ENCODE results near the gene KRTAP3-1. TPM values are rescaled to one million over a fixed set of nuclear protein-coding genes. Genes with fewer than 3 reads are reported as not detected.

KRTAP3-1 gene
- total and polyA plus RNA-seq, 2 donors from 2014 or later: not detected

GRCh38 chr17:40995116-40995515 is 13.8 kb downstream of the KRTAP3-1 start:
- FAIRE-seq: no peak
- H3K4me3 ChIP-seq (ENCODE audit: low read length in 3 of 3): no peak overlapping the region
- H3K9me3 ChIP-seq (ENCODE audit: control insufficient read depth in 2 of 3, insufficient read depth in 1 of 3, low read length in 3 of 3): no peaks in the 10 kb centered on the region
- no peak overlapping the region for H3K9ac ChIP-seq (ENCODE audit: low read length in 3 of 3)
- no peak for DNase-seq
- H3K36me3 ChIP-seq (ENCODE audit: control insufficient read depth in 2 of 3, insufficient read depth in 3 of 3, low read length in 3 of 3): no peaks in the 10 kb centered on the region
- H3K27ac ChIP-seq (ENCODE audit: low read depth in 2 of 2, low read length in 2 of 2): no peak overlapping the region
- intact Hi-C loops (cut with DNase I): no loop called here
- H3K4me1 ChIP-seq (ENCODE audit: control insufficient read depth in 2 of 3, insufficient read depth in 2 of 3, low read depth in 1 of 3, low read length in 3 of 3): no peaks in the 10 kb centered on the region
- TF ChIP-seq CTCF (IDR thresholded peaks at IDR 0.05; ENCODE audit: borderline replicate concordance, extremely low read depth, insufficient read depth): no peak
- no peaks in the 10 kb centered on the region for H3K27me3 ChIP-seq (ENCODE audit: control insufficient read depth, insufficient read depth, low read length)

- no peak within 1 kb of the TSS for H3K9ac ChIP-seq (ENCODE audit: low read length in 3 of 3)
- H3K36me3 ChIP-seq (ENCODE audit: control insufficient read depth in 2 of 3, insufficient read depth in 3 of 3, low read length in 3 of 3): no peaks in the 10 kb centered on the region
- H3K9me3 ChIP-seq (ENCODE audit: control insufficient read depth in 2 of 3, insufficient read depth in 1 of 3, low read length in 3 of 3): no peaks in the 10 kb centered on the region
- H3K4me1 ChIP-seq (ENCODE audit: control insufficient read depth in 2 of 3, insufficient read depth in 2 of 3, low read depth in 1 of 3, low read length in 3 of 3): no peaks in the 10 kb centered on the region
- H3K4me3 ChIP-seq (ENCODE audit: low read length in 3 of 3): no peak within 1 kb of the TSS
- H3K27ac ChIP-seq (ENCODE audit: low read depth in 2 of 2, low read length in 2 of 2): no peak within 1 kb of the TSS
- DNase-seq (no peak), FAIRE-seq (no peak)
- intact Hi-C loops (cut with DNase I): no loop called here
- no peaks in the 10 kb centered on the region for H3K27me3 ChIP-seq (ENCODE audit: control insufficient read depth, insufficient read depth, low read length)
- TF ChIP-seq CTCF (IDR thresholded peaks at IDR 0.05; ENCODE audit: borderline replicate concordance, extremely low read depth, insufficient read depth): no peak
These were observed 15.1 kb downstream of the KRTAP3-1 start, which contains the start of gene KRTAP3-3 for GRCh38 chr17:40993839-40994238. Gene KRTAP3-3 (minus strand): TSS chr17:40994164. CDS start chr17:40994097, 67 bp downstream.

GRCh38 chr17:40993084-40993483 is 15.8 kb downstream of the KRTAP3-1 start:
- FAIRE-seq (no peak), DNase-seq (no peak)
- Histone ChIP-seq H3K9me3 (ENCODE audit: control insufficient read depth in 2 of 3, insufficient read depth in 1 of 3, low read length in 3 of 3) (no peaks in the 10 kb centered on the region), H3K27me3 (ENCODE audit: control insufficient read depth, insufficient read depth, low read length) (no peaks in the 10 kb centered on the region), H3K27ac (ENCODE audit: low read depth in 2 of 2, low read length in 2 of 2) (no peak overlapping the region), H3K4me1 (ENCODE audit: control insufficient read depth in 2 of 3, insufficient read depth in 2 of 3, low read depth in 1 of 3, low read length in 3 of 3) (no peaks in the 10 kb centered on the region), H3K36me3 (ENCODE audit: control insufficient read depth in 2 of 3, insufficient read depth in 3 of 3, low read length in 3 of 3) (no peaks in the 10 kb centered on the region), H3K9ac (ENCODE audit: low read length in 3 of 3) (no peak overlapping the region), H3K4me3 (ENCODE audit: low read length in 3 of 3) (no peak overlapping the region)
- no peak for TF ChIP-seq CTCF (IDR thresholded peaks at IDR 0.05; ENCODE audit: borderline replicate concordance, extremely low read depth, insufficient read depth)
- intact Hi-C loops (cut with DNase I): no loop called here

- intact Hi-C loops (cut with DNase I): no loop called here
These were observed 16.3 kb downstream of the KRTAP3-1 start for GRCh38 chr17:40992666-40993065.

More at GRCh38 chr17:40992666-40993065, 16.3 kb downstream of the KRTAP3-1 start:
- H3K4me1 ChIP-seq (ENCODE audit: control insufficient read depth in 2 of 3, insufficient read depth in 2 of 3, low read depth in 1 of 3, low read length in 3 of 3): no peaks in the 10 kb centered on the region
- no peaks in the 10 kb centered on the region for H3K9me3 ChIP-seq (ENCODE audit: control insufficient read depth in 2 of 3, insufficient read depth in 1 of 3, low read length in 3 of 3)
- TF ChIP-seq CTCF (IDR thresholded peaks at IDR 0.05; ENCODE audit: borderline replicate concordance, extremely low read depth, insufficient read depth): no peak
- no peak overlapping the region for H3K9ac ChIP-seq (ENCODE audit: low read length in 3 of 3)
- no peaks in the 10 kb centered on the region for H3K36me3 ChIP-seq (ENCODE audit: control insufficient read depth in 2 of 3, insufficient read depth in 3 of 3, low read length in 3 of 3)
- H3K4me3 ChIP-seq (ENCODE audit: low read length in 3 of 3): no peak overlapping the region
- no peak for FAIRE-seq
- no peak overlapping the region for H3K27ac ChIP-seq (ENCODE audit: low read depth in 2 of 2, low read length in 2 of 2)
- no peaks in the 10 kb centered on the region for H3K27me3 ChIP-seq (ENCODE audit: control insufficient read depth, insufficient read depth, low read length)
- DNase-seq: no peak
